WTC11 (cell line): Measurements from ENCODE around the gene KRT6B. TPM values are rescaled to one million over a fixed set of nuclear protein-coding genes. Genes with fewer than 3 reads are reported as not detected.

ENCODE experiments used
- ATAC-seq: fragments of 200-7000 bp; cut with Tn5 transposase; 2 replicates; pipeline ENCODE4 v1.10.0; 2021; ENCODE audit warnings: mild to moderate bottlenecking, moderate library complexity
- CTCF ChIA-PET: fragments of 300-600 bp; sonication (Branson Sonifier 250); formaldehyde crosslinking; loops from one replicate; lab custom pipeline; 2021; ENCODE audit warnings: antibody characterized with exemption; lab: Charles Lee
- POLR2A ChIA-PET: fragments of 350-600 bp; sonication (Branson Sonifier 250); formaldehyde crosslinking; loops from one replicate; lab custom pipeline; 2021; ENCODE audit warnings: antibody characterized with exemption; lab: Charles Lee
- DNase-seq: peaks from one replicate; pipeline ENCODE4 v3.0.0; 2021; ENCODE audit warnings: low spot score
- H3K27ac Mint-ChIP-seq: 2 replicates; pipeline ENCODE4 v1.8.0; 2021; ENCODE audit warnings: mixed read lengths
- H3K27me3 Mint-ChIP-seq: 2 replicates; pipeline ENCODE4 v1.8.0; 2021; ENCODE audit warnings: low read depth, mild to moderate bottlenecking, moderate library complexity, mixed read lengths
- H3K36me3 Mint-ChIP-seq: 2 replicates; pipeline ENCODE4 v1.8.0; 2021; ENCODE audit warnings: mixed read lengths
- H3K4me1 Mint-ChIP-seq: 2 replicates; pipeline ENCODE4 v1.8.0; 2022; ENCODE audit warnings: mixed read lengths
- H3K4me3 Mint-ChIP-seq: 2 replicates; pipeline ENCODE4 v1.8.0; 2021; ENCODE audit warnings: mild to moderate bottlenecking, moderate library complexity, mixed read lengths
- H3K9me3 Mint-ChIP-seq: 2 replicates; pipeline ENCODE4 v1.8.0; 2021; ENCODE audit warnings: mixed read lengths
- CBFB ChIP-seq: sonication (generic); formaldehyde crosslinking; IDR thresholded peaks from 2 replicates; pipeline ENCODE4 v1.8.1; 2022; ENCODE audit warnings: mild to moderate bottlenecking, low read depth, missing genetic modification reagents
- CTCF ChIP-seq: fragments of 200-600 bp; IDR thresholded peaks from 2 replicates; pipeline ENCODE4 v1.8.0; 2022; ENCODE audit warnings: antibody characterized with exemption
- E2F1 ChIP-seq: sonication (generic); formaldehyde crosslinking; IDR thresholded peaks from 2 replicates; pipeline ENCODE4 v1.8.0; 2022; ENCODE audit warnings: mild to moderate bottlenecking, missing genetic modification reagents
- EMX1 ChIP-seq: fragments of 250-450 bp; sonication (Bioruptor Pico); IDR thresholded peaks from 2 replicates; pipeline ENCODE4 v1.8.0; 2021; ENCODE audit warnings: mild to moderate bottlenecking
- FOXK1 ChIP-seq: sonication (generic); formaldehyde crosslinking; IDR thresholded peaks from 2 replicates; pipeline ENCODE4 v1.8.0; 2022; ENCODE audit warnings: mild to moderate bottlenecking, moderate library complexity, missing genetic modification reagents
- FOXP4 ChIP-seq: sonication (generic); formaldehyde crosslinking; IDR thresholded peaks from 2 replicates; pipeline ENCODE4 v1.8.0; 2022; ENCODE audit warnings: mild to moderate bottlenecking, missing genetic modification reagents
- NR2C2 ChIP-seq: sonication (generic); formaldehyde crosslinking; IDR thresholded peaks from 2 replicates; pipeline ENCODE4 v1.8.0; 2022; ENCODE audit warnings: mild to moderate bottlenecking, missing genetic modification reagents
- RORB ChIP-seq: fragments of 250-450 bp; sonication (Bioruptor Pico); IDR thresholded peaks from 2 replicates; pipeline ENCODE4 v1.9.0; 2021; ENCODE audit warnings: mild to moderate bottlenecking
- SP1 ChIP-seq: sonication (generic); formaldehyde crosslinking; conservative IDR thresholded peaks from 2 replicates; pipeline ENCODE4 v1.8.1; 2022; ENCODE audit warnings: missing genetic modification reagents
- ZNF317 ChIP-seq: sonication (generic); formaldehyde crosslinking; IDR thresholded peaks from 2 replicates; pipeline ENCODE4 v1.8.1; 2023; ENCODE audit warnings: low read depth, mild to moderate bottlenecking, moderate library complexity, missing genetic modification reagents, borderline replicate concordance
- ZNF425 ChIP-seq: fragments of 250-450 bp; sonication (Bioruptor Pico); conservative IDR thresholded peaks from 2 replicates; pipeline ENCODE4 v1.9.0; 2021; ENCODE audit warnings: mild to moderate bottlenecking
- ZNF671 ChIP-seq: fragments of 250-450 bp; sonication (Bioruptor Pico); IDR thresholded peaks from 2 replicates; pipeline ENCODE4 v1.8.0; 2021; ENCODE audit warnings: mild to moderate bottlenecking
- total RNA-seq: library from RNA; stranded (reverse); gene quantifications from 3 replicates; pipeline ENCODE4 v1.2.3, GENCODE V29; 2021
- TF ChIP-seq, protein P1 (sequence below): sonication (generic); formaldehyde crosslinking; IDR thresholded peaks from 2 replicates; pipeline ENCODE4 v1.8.0; 2023; ENCODE audit warnings: missing genetic modification reagents, mild to moderate bottlenecking, borderline replicate concordance
- TF ChIP-seq, protein P2 (sequence below): sonication (generic); formaldehyde crosslinking; IDR thresholded peaks from 2 replicates; pipeline ENCODE4 v1.8.1; 2022; ENCODE audit warnings: low read depth, missing genetic modification reagents, borderline replicate concordance

The KRT6B gene
- total RNA-seq, 1 experiment from 2014 or later, result not detected

DNA sequence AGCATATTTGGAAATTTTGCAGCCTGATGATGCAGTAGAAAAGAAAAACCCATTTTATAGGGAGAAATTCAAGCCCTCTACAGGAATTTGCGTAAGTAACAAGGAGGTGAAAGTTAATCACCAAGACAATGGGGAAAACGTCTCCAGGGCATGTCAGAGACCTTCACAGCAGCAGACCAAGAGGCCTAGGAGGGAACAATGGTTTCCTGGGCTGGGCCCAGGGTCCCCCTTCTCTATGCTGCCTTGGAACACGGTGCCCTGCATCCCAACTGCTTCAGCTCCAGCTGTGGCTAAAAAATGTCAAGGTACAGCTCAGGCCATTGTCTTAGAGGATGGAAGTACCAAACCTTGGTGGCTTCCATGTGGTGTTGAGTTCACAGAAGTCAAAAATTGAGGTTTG lies 28.1 kb upstream of the KRT6B start:
- TF ChIP-seq, protein P1, sequence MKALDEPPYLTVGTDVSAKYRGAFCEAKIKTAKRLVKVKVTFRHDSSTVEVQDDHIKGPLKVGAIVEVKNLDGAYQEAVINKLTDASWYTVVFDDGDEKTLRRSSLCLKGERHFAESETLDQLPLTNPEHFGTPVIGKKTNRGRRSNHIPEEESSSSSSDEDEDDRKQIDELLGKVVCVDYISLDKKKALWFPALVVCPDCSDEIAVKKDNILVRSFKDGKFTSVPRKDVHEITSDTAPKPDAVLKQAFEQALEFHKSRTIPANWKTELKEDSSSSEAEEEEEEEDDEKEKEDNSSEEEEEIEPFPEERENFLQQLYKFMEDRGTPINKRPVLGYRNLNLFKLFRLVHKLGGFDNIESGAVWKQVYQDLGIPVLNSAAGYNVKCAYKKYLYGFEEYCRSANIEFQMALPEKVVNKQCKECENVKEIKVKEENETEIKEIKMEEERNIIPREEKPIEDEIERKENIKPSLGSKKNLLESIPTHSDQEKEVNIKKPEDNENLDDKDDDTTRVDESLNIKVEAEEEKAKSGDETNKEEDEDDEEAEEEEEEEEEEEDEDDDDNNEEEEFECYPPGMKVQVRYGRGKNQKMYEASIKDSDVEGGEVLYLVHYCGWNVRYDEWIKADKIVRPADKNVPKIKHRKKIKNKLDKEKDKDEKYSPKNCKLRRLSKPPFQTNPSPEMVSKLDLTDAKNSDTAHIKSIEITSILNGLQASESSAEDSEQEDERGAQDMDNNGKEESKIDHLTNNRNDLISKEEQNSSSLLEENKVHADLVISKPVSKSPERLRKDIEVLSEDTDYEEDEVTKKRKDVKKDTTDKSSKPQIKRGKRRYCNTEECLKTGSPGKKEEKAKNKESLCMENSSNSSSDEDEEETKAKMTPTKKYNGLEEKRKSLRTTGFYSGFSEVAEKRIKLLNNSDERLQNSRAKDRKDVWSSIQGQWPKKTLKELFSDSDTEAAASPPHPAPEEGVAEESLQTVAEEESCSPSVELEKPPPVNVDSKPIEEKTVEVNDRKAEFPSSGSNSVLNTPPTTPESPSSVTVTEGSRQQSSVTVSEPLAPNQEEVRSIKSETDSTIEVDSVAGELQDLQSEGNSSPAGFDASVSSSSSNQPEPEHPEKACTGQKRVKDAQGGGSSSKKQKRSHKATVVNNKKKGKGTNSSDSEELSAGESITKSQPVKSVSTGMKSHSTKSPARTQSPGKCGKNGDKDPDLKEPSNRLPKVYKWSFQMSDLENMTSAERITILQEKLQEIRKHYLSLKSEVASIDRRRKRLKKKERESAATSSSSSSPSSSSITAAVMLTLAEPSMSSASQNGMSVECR, result no peak
- ChIA-PET POLR2A (interaction anchor here (0.7 kb wide), 1 partner anchor 22 kb away, joined by 3 read pairs; no protein-coding TSS in a partner anchor), CTCF (no interaction called here)
- DNase-seq (no peak), ATAC-seq (peak; percentile 72)
- Mint-ChIP-seq H3K27me3 (peaks cover 4% of the 10 kb centered on the region; the same call in 1 of the 2 replicates), H3K9me3 (peaks cover 48% of the 10 kb centered on the region), H3K4me3 (no peak overlapping the region), H3K27ac (no peak overlapping the region), H3K36me3 (peaks cover 15% of the 10 kb centered on the region), H3K4me1 (peaks cover 4% of the 10 kb centered on the region)

- TF ChIP-seq RORB (no peak), EMX1 (CRISPR knock-in tag) (no peak), FOXP4 (CRISPR knock-in tag) (no peak), E2F1 (no peak), ZNF425 (CRISPR knock-in tag) (no peak), NR2C2 (CRISPR knock-in tag) (no peak), ZNF671 (no peak), CBFB (CRISPR knock-in tag) (no peak), ZNF317 (no peak), FOXK1 (CRISPR knock-in tag) (no peak), CTCF (no peak), SP1 (CRISPR knock-in tag) (no peak)
- TF ChIP-seq, protein P2, sequence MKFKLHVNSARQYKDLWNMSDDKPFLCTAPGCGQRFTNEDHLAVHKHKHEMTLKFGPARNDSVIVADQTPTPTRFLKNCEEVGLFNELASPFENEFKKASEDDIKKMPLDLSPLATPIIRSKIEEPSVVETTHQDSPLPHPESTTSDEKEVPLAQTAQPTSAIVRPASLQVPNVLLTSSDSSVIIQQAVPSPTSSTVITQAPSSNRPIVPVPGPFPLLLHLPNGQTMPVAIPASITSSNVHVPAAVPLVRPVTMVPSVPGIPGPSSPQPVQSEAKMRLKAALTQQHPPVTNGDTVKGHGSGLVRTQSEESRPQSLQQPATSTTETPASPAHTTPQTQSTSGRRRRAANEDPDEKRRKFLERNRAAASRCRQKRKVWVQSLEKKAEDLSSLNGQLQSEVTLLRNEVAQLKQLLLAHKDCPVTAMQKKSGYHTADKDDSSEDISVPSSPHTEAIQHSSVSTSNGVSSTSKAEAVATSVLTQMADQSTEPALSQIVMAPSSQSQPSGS, result no peak
- ChIA-PET CTCF (no interaction called here), POLR2A (no interaction called here)
- peaks cover 45% of the 10 kb centered on the region for H3K9me3 Mint-ChIP-seq
- peaks cover 15% of the 10 kb centered on the region for H3K36me3 Mint-ChIP-seq
- H3K4me3 Mint-ChIP-seq, result no peak overlapping the region
- peaks cover 4% of the 10 kb centered on the region for H3K4me1 Mint-ChIP-seq
- DNase-seq (no peak), ATAC-seq (no peak)
- H3K27ac Mint-ChIP-seq, result no peak overlapping the region
- peaks cover 4% of the 10 kb centered on the region; the same call in 1 of the 2 replicates for H3K27me3 Mint-ChIP-seq
These were observed 25.7 kb upstream of the KRT6B start for GRCh38 chr12:52477651-52478050.
